ENCODE data around the gene BICDL2. TPM values are rescaled to one million over a fixed set of nuclear protein-coding genes. Genes with fewer than 3 reads are reported as not detected.

Gene BICDL2
- total and polyA plus RNA-seq, 2 of the 8 experiments (the other 6 are each of a cell fraction or from before 2014, with no cell fraction given): 7.3 to 15.9 TPM

- Histone ChIP-seq H3K79me1 (ENCODE audit: low read depth, low read length) (peaks cover 11% of the 10 kb centered on the region; the same call in 1 of the 2 replicates), H3K4me1 (replicated peaks in 1 of 4; ENCODE audit: control insufficient read depth in 3 of 4, insufficient read depth in 4 of 4, low read length in 3 of 4) (peaks cover 17 to 70% (median 57%) of the 10 kb centered on the region in 4 experiments), H4K5ac (ENCODE audit: insufficient read length, low read depth, low read length) (no peak overlapping the region), H4K8ac (ENCODE audit: extremely low read depth, insufficient read depth, low read length) (peak overlapping the region; percentile 43), H3K18ac (ENCODE audit: extremely low read depth, low read length) (peak overlapping the region; percentile 96), H2BK15ac (ENCODE audit: low read length) (no peak overlapping the region), H2BK20ac (ENCODE audit: low read length) (peak overlapping the region; percentile 80; the same call in 1 of the 2 replicates), H3K4me3 (ENCODE audit: extremely low read depth in 1 of 4, insufficient read depth in 2 of 4, low read depth in 3 of 4, low read length in 4 of 4) (peak overlapping the region; percentile 32 to 58 (median 46)), H2BK120ac (replicated peaks; ENCODE audit: low read depth, low read length) (no peak overlapping the region), H3K23ac (ENCODE audit: insufficient read length) (no peak overlapping the region), H4K91ac (replicated peaks; ENCODE audit: insufficient read length, low read length) (peak overlapping the region; percentile 34), H3K56ac (replicated peaks; ENCODE audit: insufficient read length, low read depth, low read length) (no peak overlapping the region), H3K27me3 (replicated peaks in 1 of 4; ENCODE audit: control insufficient read depth in 3 of 4, extremely low read depth in 1 of 4, insufficient read depth in 3 of 4, low read length in 3 of 4) (no peaks in the 10 kb centered on the region; a peak in 1 of 7 replicates), H3K4me2 (ENCODE audit: insufficient read depth in 1 of 2, low read depth in 2 of 2, low read length in 2 of 2) (peak overlapping the region; percentile 80), H3K23me2 (ENCODE audit: low read depth, low read length) (peaks cover 33% of the 10 kb centered on the region), H3K14ac (ENCODE audit: insufficient read length) (no peak overlapping the region), H2BK5ac (ENCODE audit: low read depth, low read length) (peak overlapping the region; percentile 52), H3K27ac (ENCODE audit: low read depth, low read length) (no peak overlapping the region), H3K9ac (replicated peaks in 1 of 4; ENCODE audit: extremely low read depth in 1 of 4, low read depth in 3 of 4, low read length in 3 of 4) (peak overlapping the region in 1 of 4 experiments; percentile 9; a peak in 2 of 7 replicates), H3K36me3 (ENCODE audit: control insufficient read depth in 2 of 4, insufficient read depth in 4 of 4, low read length in 3 of 4) (peaks cover 6 to 20% (median 12%) of the 10 kb centered on the region in 4 experiments; a peak in 7 of 8 replicates), H4K20me1 (replicated peaks in 1 of 2; ENCODE audit: control insufficient read depth in 1 of 2, insufficient read depth in 2 of 2, low read length in 2 of 2) (peaks cover 16 to 31% of the 10 kb centered on the region in 2 experiments), H3K79me2 (ENCODE audit: control insufficient read depth in 1 of 2, insufficient read depth in 2 of 2, low read length in 2 of 2) (peaks cover 8 to 24% of the 10 kb centered on the region in 2 experiments), H2BK12ac (ENCODE audit: low read depth, low read length) (peak overlapping the region; percentile 84; the same call in 1 of the 2 replicates), H3K9me3 (ENCODE audit: insufficient read depth in 2 of 2, low read depth in 1 of 2, low read length in 1 of 2) (no peaks in the 10 kb centered on the region), H2AFZ (ENCODE audit: low read length) (no peak overlapping the region), H3K4ac (replicated peaks; ENCODE audit: insufficient read length, low read depth, low read length) (peak overlapping the region; percentile 69), H2AK5ac (ENCODE audit: low read depth, low read length) (peak overlapping the region; percentile 92; the same call in 1 of the 2 replicates)
- ChIA-PET POLR2A (ENCODE audit: partially characterized antibody) (interaction anchor here (0.6 to 35.7 kb wide), 22 partner anchors 5 to 135 kb away, joined by 3 to 1808 read pairs (median 4); partner anchors contain the start of genes BICDL2, CLDN6, CLDN9 and HCFC1R1), CTCF (ENCODE audit: partially characterized antibody) (interaction anchor here (0.6 to 17.3 kb wide), 7 partner anchors 8 to 137 kb away, joined by 3 to 639 read pairs (median 4); partner anchors contain the start of genes BICDL2, CLDN6, HCFC1R1 and KREMEN2)
- peak in 1 of 2 experiments; percentile 81 for DNase-seq (ENCODE audit: low read depth in 1 of 2, low spot score in 2 of 2)
- WGBS, 2 experiments (ENCODE audit: extremely low coverage in 1 of 2, insufficient coverage in 1 of 2, insufficient read length in 1 of 2, insufficient replicate concordance in 2 of 2, low coverage in 1 of 2, low lambda C conversion rate in 2 of 2, missing lambda C conversion rate in 1 of 2): 7% methylated on average over 16 of the region's 19 CpGs; no CpG with 5 or more reads in 1 of the 2 experiments
- no peak for FAIRE-seq
- no peak for TF ChIP-seq CEBPB (IDR thresholded peaks at IDR 0.05; ENCODE audit: low read depth, low read length)
- no peak for TF ChIP-seq CHD1 (IDR thresholded peaks at IDR 0.05; ENCODE audit: low read depth, low read length)
- no peak for TF ChIP-seq HDAC2 (IDR thresholded peaks at IDR 0.05; ENCODE audit: borderline replicate concordance in 1 of 2, low read depth in 2 of 2, low read length in 2 of 2)
- no peak for TF ChIP-seq EGR1 (IDR thresholded peaks at IDR 0.05; ENCODE audit: borderline replicate concordance, low read depth, low read length)
- TF ChIP-seq JUND (IDR thresholded peaks at IDR 0.05; ENCODE audit: low read length): no peak
- no peak for TF ChIP-seq ATF2 (IDR thresholded peaks at IDR 0.05; ENCODE audit: low read length)
These were observed 24.5 kb downstream of the BICDL2 start for GRCh38 chr16:3012246-3012645.

Measured in H1 (cell line).